ENCODE results near the gene OAS3. TPM values are rescaled to one million over a fixed set of nuclear protein-coding genes. Genes with fewer than 3 reads are reported as not detected.
"Not testable (repeated sequence)": the region's sequence is repeated elsewhere in the genome, so short reads cannot be mapped to it uniquely, and the experiment has no call there.

The OAS3 gene
- total and polyA plus RNA-seq, 8 donors, result 1.7 to 8.8 (median 3.6) TPM

DNA sequence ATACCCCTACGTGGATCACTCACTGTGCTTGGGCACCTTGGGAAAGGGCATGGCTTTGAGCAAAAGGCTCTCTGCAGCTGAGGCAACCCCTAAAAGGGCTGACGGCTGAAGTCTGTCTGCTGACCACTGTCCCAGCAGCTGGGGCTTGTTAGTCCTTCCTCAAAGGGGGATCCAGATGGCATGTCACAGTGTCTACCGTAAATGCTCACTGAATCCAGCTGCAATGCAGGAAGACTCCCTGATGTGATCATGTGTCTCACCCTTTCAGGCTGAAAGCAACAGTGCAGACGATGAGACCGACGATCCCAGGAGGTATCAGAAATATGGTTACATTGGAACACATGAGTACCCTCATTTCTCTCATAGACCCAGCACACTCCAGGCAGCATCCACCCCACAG, 19.2 kb upstream of the OAS3 start:
- Histone ChIP-seq H3K9me3 (no peaks in the 10 kb centered on the region), H3K27ac (no peak overlapping the region), H3K27me3 (no peaks in the 10 kb centered on the region), H3K36me3 (peaks cover 0 to 8% (median 0%) of the 10 kb centered on the region in 3 donors), H3K4me1 (peaks cover 0 to 9% (median 0%) of the 10 kb centered on the region in 3 donors), H3K4me3 (no peak overlapping the region)
- ATAC-seq (no peak), FAIRE-seq (no peak), DNase-seq (no peak)
- 92 to 93% methylated on average over 6 of the region's 6 CpGs for WGBS, 2 donors
- intact Hi-C loops (cut with DNase I), result no loop called here
- TF ChIP-seq, protein P1, sequence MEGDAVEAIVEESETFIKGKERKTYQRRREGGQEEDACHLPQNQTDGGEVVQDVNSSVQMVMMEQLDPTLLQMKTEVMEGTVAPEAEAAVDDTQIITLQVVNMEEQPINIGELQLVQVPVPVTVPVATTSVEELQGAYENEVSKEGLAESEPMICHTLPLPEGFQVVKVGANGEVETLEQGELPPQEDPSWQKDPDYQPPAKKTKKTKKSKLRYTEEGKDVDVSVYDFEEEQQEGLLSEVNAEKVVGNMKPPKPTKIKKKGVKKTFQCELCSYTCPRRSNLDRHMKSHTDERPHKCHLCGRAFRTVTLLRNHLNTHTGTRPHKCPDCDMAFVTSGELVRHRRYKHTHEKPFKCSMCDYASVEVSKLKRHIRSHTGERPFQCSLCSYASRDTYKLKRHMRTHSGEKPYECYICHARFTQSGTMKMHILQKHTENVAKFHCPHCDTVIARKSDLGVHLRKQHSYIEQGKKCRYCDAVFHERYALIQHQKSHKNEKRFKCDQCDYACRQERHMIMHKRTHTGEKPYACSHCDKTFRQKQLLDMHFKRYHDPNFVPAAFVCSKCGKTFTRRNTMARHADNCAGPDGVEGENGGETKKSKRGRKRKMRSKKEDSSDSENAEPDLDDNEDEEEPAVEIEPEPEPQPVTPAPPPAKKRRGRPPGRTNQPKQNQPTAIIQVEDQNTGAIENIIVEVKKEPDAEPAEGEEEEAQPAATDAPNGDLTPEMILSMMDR (IDR thresholded peaks at IDR 0.05), result no peak

DNA sequence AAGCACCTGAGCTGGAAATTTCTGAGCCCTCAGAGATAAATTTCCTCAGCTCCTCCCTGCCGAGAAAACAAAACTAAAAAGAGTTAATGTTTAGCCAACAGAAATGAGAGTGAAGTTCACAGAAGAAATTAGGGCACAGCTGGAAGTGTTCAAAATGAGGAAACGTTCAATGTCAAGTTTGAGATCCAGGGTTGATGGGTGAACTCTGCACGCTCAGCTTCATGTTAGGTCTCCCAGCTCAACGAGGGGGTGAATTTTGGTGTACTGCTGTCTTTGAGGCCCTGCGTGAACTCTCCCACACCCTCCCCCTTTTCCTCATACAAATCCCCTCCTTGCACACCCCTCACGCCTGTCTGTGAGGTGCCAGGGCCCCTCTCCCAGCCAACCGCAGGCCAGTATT, 13.3 kb upstream of the OAS3 start:
- Histone ChIP-seq H3K9me3 (no peaks in the 10 kb centered on the region), H3K27ac (peak overlapping the region in 3 of 4 donors; percentile 7 to 52 (median 38)), H3K4me1 (peaks cover 0 to 10% (median 0%) of the 10 kb centered on the region in 3 donors), H3K36me3 (no peaks in the 10 kb centered on the region), H3K4me3 (peak overlapping the region in 1 of 4 donors; percentile 4), H3K27me3 (no peaks in the 10 kb centered on the region)
- TF ChIP-seq, protein P1 (IDR thresholded peaks at IDR 0.05), result no peak
- DNase-seq, result no peak
- no peak for FAIRE-seq
- ATAC-seq, result peak; percentile 38 to 74 (median 70)
- intact Hi-C loops (cut with DNase I), result no loop called here
- 8 to 12% methylated on average over 7 of the region's 7 CpGs for WGBS, 2 donors

- ATAC-seq; DNase-seq; H3K4me3 ChIP-seq; H3K27ac ChIP-seq; intact Hi-C loops (cut with DNase I); H3K27me3 ChIP-seq; H3K36me3 ChIP-seq; H3K9me3 ChIP-seq; FAIRE-seq: not testable (repeated sequence)
- H3K4me1 ChIP-seq, result peaks cover 0 to 10% (median 0%) of the 10 kb centered on the region in 3 donors
- WGBS, 2 donors, result 42 to 46% methylated on average over 7 of the region's 7 CpGs
Observed at GRCh38 chr12:112926416-112927033, 11.7 kb upstream of the OAS3 start.

DNA sequence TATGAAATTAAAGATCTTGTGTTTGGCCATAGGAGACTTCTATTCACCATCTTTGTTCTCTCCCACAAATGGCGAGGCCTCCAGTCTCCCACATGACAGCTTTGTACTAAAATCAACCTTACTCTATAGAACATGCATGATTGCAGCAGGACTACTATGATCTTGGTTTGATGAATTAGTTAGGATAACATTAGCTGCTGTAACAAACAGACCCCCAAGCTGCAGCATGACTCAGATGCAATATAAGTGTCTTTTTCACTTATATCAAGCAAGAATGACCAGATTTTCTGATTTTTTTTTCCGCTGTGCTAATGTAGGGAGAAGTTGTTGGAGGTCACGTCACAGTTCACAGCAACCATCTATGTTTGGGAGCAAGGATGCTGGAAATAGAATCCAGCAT, 10.8 kb upstream of the OAS3 start:
- WGBS, 2 donors, result 66 to 80% methylated on average over 3 of the region's 3 CpGs
- intact Hi-C loops (cut with DNase I), result no loop called here
- FAIRE-seq, result no peak

DNA sequence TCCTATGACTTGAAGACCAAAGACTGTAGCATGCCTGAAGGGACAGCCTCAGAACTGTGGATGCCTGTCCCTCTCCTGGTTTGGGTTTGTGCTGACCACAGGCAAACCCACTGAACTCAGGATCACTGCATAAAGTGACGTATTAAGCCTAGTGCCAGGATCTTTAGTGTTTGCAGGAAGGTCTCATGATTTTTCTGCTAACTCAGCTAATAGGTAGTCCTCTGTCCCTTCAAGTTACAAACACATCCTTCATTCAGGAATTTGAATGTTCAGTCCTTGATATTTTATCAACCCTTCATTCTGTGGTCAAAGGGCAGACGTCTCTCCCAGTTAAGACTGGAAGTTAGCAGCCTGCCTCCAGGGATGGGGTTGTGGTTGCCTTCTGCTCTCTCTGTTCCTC, 10.3 kb upstream of the OAS3 start:
- TF ChIP-seq, protein P1 (IDR thresholded peaks at IDR 0.05), result no peak
- no peaks in the 10 kb centered on the region for H3K36me3 ChIP-seq
- peaks cover 0 to 10% (median 0%) of the 10 kb centered on the region in 3 donors for H3K4me1 ChIP-seq
- ATAC-seq (no peak), FAIRE-seq (no peak), DNase-seq (no peak)
- 48 to 73% methylated on average over 2 of the region's 2 CpGs for WGBS, 2 donors
- no peaks in the 10 kb centered on the region for H3K9me3 ChIP-seq
- no peaks in the 10 kb centered on the region for H3K27me3 ChIP-seq
- no peak overlapping the region for H3K27ac ChIP-seq
- intact Hi-C loops (cut with DNase I), result no loop called here
- H3K4me3 ChIP-seq, result no peak overlapping the region

More for the DNA sequence above, 10.8 kb upstream of the OAS3 start:
- Histone ChIP-seq H3K4me1 (peaks cover 0 to 10% (median 0%) of the 10 kb centered on the region in 3 donors), H3K9me3 (no peaks in the 10 kb centered on the region), H3K27me3 (no peaks in the 10 kb centered on the region), H3K27ac (no peak overlapping the region), H3K36me3 (no peaks in the 10 kb centered on the region), H3K4me3 (no peak overlapping the region)
- DNase-seq (no peak), ATAC-seq (no peak)
- TF ChIP-seq, protein P1 (IDR thresholded peaks at IDR 0.05), result no peak
